PFSK-1 (cell line): ENCODE results near the gene KDM4B.

Experiments
- FOXP2 ChIP-seq: optimal IDR thresholded peaks from 2 replicates; pipeline ENCODE3; 2011; ENCODE audit warnings: borderline replicate concordance, control low read depth, inconsistent platforms; ENCODE audit not compliant: insufficient read depth; ENCODE audit errors: extremely low read length, extremely low read depth
- POLR2AphosphoS5 ChIP-seq: IDR thresholded peaks from 2 replicates; pipeline ENCODE4 v1.6.1; 2012; ENCODE audit warnings: low read depth, mild to moderate bottlenecking, control low read depth, low read length, moderate library complexity
- SIN3A ChIP-seq: IDR thresholded peaks from 2 replicates; pipeline ENCODE4 v1.6.1; 2012; ENCODE audit warnings: mild to moderate bottlenecking, low read length, moderate library complexity, borderline replicate concordance; ENCODE audit not compliant: insufficient read depth
- TAF1 ChIP-seq: IDR thresholded peaks from 2 replicates; pipeline ENCODE4 v1.6.1; 2012; ENCODE audit warnings: low read length, control low read depth, borderline replicate concordance; ENCODE audit not compliant: insufficient read depth
- TF ChIP-seq, protein P1 (sequence below), 2 experiments: IDR thresholded peaks; 2 replicates each; pipeline versions ENCODE4 v1.6.1 to v1.8.0; 2011 to 2012; ENCODE audit warnings: low read depth in 2 of 2, low read length in 2 of 2, control low read depth in 1 of 2, inconsistent platforms in 1 of 2, mild to moderate bottlenecking in 1 of 2, moderate library complexity in 1 of 2; ENCODE audit not compliant: insufficient read depth in 1 of 2

Gene KDM4B

DNA sequence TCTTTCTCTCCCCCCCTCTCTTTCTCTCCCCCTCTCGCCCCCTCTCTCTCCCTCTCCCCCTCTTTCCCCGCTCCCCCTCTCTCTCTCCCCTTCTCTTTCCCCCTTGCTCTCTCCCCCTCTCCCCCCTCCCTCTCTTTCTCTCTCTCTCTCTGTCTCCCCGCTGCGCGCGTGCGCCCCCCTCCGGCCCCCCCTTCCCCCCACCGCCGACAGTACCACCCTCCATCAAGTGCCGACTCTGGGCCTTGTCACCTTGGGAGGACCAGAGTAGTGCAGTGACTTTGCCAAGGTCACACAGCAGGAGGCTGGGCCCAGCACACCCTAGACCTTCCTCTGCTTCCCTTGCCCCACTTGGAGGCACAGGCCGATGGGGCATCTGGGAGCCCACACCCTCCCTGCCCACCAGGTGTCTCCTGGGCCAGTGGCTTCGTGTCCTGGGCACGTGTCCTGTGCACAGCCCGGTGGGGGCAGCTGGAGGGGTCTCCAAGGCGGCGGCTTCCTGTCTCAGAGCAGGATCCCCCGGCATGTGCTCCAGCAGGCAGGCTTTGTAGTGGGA lies 121.6 kb downstream of the KDM4B start:
- no peak for TF ChIP-seq TAF1
- no peak for TF ChIP-seq FOXP2
- TF ChIP-seq SIN3A, result no peak
- no peak for TF ChIP-seq POLR2AphosphoS5
- TF ChIP-seq, protein P1, sequence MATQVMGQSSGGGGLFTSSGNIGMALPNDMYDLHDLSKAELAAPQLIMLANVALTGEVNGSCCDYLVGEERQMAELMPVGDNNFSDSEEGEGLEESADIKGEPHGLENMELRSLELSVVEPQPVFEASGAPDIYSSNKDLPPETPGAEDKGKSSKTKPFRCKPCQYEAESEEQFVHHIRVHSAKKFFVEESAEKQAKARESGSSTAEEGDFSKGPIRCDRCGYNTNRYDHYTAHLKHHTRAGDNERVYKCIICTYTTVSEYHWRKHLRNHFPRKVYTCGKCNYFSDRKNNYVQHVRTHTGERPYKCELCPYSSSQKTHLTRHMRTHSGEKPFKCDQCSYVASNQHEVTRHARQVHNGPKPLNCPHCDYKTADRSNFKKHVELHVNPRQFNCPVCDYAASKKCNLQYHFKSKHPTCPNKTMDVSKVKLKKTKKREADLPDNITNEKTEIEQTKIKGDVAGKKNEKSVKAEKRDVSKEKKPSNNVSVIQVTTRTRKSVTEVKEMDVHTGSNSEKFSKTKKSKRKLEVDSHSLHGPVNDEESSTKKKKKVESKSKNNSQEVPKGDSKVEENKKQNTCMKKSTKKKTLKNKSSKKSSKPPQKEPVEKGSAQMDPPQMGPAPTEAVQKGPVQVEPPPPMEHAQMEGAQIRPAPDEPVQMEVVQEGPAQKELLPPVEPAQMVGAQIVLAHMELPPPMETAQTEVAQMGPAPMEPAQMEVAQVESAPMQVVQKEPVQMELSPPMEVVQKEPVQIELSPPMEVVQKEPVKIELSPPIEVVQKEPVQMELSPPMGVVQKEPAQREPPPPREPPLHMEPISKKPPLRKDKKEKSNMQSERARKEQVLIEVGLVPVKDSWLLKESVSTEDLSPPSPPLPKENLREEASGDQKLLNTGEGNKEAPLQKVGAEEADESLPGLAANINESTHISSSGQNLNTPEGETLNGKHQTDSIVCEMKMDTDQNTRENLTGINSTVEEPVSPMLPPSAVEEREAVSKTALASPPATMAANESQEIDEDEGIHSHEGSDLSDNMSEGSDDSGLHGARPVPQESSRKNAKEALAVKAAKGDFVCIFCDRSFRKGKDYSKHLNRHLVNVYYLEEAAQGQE (IDR thresholded peaks at IDR 0.05; ENCODE audit: insufficient read depth in 1 of 2, low read depth in 2 of 2, low read length in 2 of 2), result no peak

DNA sequence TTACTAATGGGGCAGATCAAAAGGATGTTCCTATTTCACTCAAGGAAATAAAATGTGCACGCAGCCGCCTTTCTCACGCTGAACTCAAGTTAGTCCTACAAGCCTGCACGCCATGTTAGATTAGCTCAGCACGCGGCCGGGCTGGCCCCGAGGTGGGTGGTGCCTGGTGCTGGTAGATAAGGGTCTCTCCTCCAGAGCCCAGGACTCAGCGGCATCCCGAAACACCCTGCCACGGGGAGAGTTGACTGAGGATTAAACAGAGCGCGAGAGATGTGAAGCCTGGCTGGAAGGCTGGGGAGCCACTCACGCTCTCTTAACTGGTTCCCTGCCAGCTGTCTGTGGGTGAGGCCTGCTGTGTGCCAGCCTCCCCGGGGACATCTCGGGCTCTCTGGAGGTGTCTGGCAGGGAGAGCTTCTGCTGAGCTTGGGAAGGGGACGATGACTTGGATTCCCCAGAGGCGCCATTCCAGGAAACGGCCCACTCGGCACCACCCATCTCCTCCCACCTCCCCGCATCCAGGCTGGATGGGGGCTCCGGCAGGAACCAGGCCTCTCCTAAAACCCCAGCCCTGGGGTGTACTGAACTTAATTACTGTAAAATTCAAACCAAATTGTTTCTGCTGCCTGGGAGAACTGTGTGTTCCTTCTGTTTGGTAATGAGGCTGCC lies 122.2 kb downstream of the KDM4B start:
- TF ChIP-seq SIN3A, result no peak
- no peak for TF ChIP-seq TAF1
- TF ChIP-seq, protein P1 (IDR thresholded peaks at IDR 0.05; ENCODE audit: insufficient read depth in 1 of 2, low read depth in 2 of 2, low read length in 2 of 2), result no peak

DNA sequence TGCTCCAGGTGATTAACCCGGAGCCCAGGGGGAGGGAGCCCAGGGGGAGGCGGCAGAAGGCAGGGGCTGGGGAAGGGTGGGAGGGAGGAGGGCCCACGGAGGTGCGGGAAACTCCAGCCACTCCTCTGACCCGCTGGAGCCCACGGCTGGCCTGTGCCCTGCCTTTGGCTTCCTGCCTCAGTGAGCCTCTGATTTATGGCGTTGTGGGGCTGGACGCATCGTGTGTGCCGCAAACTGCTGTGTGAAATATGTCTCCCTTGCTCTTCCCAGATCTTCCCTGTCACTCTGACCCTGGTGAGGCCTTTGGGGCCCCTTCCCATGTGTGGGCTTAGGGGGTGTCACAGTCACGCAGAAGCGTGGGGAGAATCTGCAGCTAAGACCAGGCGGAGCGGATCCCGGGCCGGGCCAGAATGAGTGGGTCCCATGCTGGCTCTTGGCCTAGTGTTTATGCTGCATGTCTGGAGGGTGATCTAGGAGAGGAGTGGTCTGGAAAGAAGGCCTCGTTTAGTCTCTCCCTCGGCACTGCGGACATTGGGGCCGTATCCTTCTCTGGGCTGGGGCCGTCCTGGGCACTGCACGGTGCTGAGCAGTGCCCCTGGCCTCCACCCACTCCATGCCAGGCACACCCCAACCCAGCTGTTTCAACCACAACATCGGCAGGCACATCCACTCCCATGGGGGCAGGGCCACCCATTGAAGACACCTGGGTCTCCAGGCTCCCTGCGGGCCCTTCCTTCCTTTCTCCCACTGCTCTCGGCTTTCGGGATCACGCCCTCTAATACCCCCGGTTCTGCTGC lies 123.0 kb downstream of the KDM4B start:
- TF ChIP-seq, protein P1 (IDR thresholded peaks at IDR 0.05; ENCODE audit: insufficient read depth in 1 of 2, low read depth in 2 of 2, low read length in 2 of 2), result no peak
- TF ChIP-seq TAF1, result no peak
- TF ChIP-seq SIN3A, result no peak
- no peak for TF ChIP-seq FOXP2
- TF ChIP-seq POLR2AphosphoS5, result no peak

DNA sequence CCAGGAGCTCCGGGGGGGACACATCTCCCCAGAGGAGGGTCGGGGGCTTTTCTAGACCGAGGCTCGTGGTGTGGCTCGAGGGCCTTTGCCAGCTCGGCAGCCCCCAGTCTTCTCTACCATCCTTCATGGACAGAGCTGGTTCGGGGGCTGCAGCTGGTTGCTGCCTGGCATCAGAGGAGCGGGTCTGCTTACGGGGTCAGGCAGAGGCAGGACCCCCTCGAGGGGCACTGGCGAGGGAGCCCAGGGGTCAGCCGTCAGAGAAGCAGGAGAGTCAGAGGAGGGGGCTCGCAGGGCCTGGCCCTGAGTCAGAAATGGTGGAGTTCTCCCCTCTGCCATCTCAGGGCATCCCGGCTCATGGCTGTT lies 123.5 kb downstream of the KDM4B start:
- TF ChIP-seq SIN3A, result no peak
- TF ChIP-seq POLR2AphosphoS5, result no peak

DNA sequence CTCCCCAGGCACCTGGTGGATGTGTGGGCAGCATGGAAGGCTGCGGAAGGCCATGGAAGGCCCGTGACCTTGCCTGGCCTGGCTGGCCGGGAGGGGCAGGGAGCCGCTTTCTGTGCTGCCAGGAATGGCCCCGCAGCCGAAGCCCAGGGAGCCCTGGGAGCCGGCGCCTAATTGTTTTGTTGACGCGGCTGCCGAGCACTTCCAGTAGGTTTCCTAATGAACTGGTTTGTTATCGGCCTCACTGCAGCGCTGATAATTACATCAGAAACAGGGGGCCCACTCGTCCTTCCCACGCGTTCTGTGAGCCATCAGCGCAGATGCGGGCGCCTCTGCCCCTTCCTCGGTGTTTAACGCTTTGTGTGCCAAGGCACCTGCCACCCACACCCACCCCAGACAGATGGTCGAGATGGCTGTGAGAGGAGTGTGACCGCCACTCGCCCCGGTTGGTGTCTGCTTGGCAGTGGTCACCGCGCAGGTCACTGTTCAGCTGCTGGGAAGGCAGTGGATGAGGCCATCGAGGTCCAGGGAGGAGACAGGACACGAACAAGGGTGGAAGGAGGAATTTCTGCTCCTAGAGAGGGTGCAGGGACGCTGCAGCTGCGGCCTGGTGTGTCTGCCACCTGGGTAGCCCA lies 124.5 kb downstream of the KDM4B start:
- TF ChIP-seq TAF1 (no peak), SIN3A (no peak), POLR2AphosphoS5 (no peak), FOXP2 (no peak)
- TF ChIP-seq, protein P1 (IDR thresholded peaks at IDR 0.05; ENCODE audit: insufficient read depth in 1 of 2, low read depth in 2 of 2, low read length in 2 of 2), result no peak
